ENCODE results near the gene ARF3.

DNA sequence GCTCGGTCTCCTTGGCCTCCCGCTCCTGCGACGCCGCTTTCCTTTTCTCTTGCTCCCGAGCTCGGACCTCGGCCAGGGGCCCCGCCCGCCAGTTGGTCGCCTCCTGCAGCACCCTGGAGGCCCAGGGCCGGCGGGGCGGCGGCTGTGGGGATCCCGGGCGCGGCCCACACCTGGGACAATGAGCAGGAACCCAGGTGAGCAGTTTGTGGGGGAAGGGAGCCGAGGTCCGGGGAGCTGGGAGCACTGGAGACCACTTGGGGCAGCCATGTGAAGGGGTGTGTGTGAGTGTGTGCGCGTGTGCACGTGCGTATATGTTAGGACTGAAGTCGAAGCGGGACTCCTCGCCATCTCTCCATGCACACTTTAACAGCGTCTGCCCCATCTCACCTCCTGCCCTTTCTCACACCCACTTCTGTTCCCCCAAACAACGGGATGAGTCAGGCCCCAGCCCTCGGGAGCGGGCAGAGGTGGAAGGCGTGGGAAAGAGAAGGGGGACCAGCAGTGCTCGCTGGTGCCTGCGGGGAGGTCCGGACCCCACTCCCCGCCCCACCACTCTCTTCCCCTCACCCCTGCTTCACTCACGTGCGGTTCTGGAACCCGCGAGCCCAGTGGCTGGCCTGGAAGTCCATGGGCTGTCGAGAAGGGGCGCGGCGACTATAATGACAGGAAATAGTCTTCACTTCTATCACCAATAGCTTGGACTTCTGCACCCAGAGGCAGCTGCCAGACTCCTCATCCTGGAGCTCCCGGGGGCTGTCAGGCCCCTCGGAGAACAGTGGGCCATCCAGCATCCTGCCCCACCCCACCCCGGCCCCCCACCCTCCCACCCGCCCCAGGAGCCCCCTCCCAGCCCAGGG lies 41.4 kb upstream of the ARF3 start:
- TF ChIP-seq YY1 (IDR thresholded peaks at IDR 0.05; ENCODE audit: insufficient read depth, insufficient read length) = no peak
- TF ChIP-seq ZNF274 (IDR thresholded peaks at IDR 0.05; ENCODE audit: low read depth, low read length) = no peak

All from NT2/D1 (cell line).